ENCODE data around the gene ZNF460. TPM values are rescaled to one million over a fixed set of nuclear protein-coding genes. Genes with fewer than 3 reads are reported as not detected.

Gene ZNF460
- total RNA-seq, 4 donors from 2014 or later, result 20.2 to 63.3 (median 42.3) TPM

- Histone ChIP-seq H3K27me3 (no peaks in the 10 kb centered on the region), H3K9me3 (peaks cover 0 to 7% (median 0%) of the 10 kb centered on the region in 3 donors)
Measured at GRCh38 chr19:57327993-57328392, 47.7 kb downstream of the ZNF460 start.

DNA sequence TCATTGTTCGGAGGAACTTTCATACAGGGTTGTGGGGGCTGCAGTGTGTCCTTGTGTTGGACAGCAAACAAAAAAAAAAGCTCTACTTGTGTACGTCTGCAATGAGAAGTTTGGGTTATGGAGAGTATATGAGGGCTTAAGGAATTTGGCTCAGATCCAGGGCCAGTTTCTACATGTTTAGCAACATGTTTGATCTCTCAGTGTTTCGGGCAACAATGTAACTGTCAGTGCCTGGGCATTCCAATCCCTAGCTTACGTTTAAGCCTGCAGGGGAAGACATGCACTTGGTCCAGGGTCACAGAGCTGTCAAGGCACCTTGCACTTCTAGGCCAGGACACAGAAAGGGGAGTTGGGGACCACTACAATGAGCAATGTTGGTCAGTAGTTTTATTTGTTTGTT, 53.9 kb downstream of the ZNF460 start:
- in situ Hi-C loops (cut with MboI; ENCODE audit: low sequenced_read_pairs in 4 of 4), result no loop called here
- TF ChIP-seq POLR2A (IDR thresholded peaks at IDR 0.05), result no peak
- no peak for TF ChIP-seq CTCF (IDR thresholded peaks at IDR 0.05 in 4 of 5, conservative IDR thresholded peaks at IDR 0.05 in 1 of 5)
- no peak for ATAC-seq
- H3K36me3 ChIP-seq, result peaks cover under 1 to 21% of the 10 kb centered on the region in 2 donors
- H3K4me1 ChIP-seq, result peaks cover 8 to 20% of the 10 kb centered on the region in 2 donors
- H3K9me3 ChIP-seq, result peaks cover 0 to under 1% (median 0%) of the 10 kb centered on the region in 3 donors
- intact Hi-C loops (cut with DNase I; ENCODE audit: low total_unique reads), result no loop called here
- H3K4me3 ChIP-seq, result no peak overlapping the region
- no peak overlapping the region for H3K27ac ChIP-seq
- no peaks in the 10 kb centered on the region for H3K27me3 ChIP-seq
- no peak for DNase-seq

More at GRCh38 chr19:57327993-57328392, 47.7 kb downstream of the ZNF460 start:
- Histone ChIP-seq H3K36me3 (peaks cover 7 to 83% of the 10 kb centered on the region in 2 donors), H3K27ac (no peak overlapping the region), H3K4me3 (no peak overlapping the region), H3K4me1 (no peaks in the 10 kb centered on the region)
- ATAC-seq (no peak), DNase-seq (no peak)
- intact Hi-C loops (cut with DNase I; ENCODE audit: low total_unique reads), result no loop called here
- TF ChIP-seq CTCF (IDR thresholded peaks at IDR 0.05 in 4 of 5, conservative IDR thresholded peaks at IDR 0.05 in 1 of 5) (no peak), POLR2A (IDR thresholded peaks at IDR 0.05) (no peak)
- in situ Hi-C loops (cut with MboI; ENCODE audit: low sequenced_read_pairs in 4 of 4), result no loop called here

DNA sequence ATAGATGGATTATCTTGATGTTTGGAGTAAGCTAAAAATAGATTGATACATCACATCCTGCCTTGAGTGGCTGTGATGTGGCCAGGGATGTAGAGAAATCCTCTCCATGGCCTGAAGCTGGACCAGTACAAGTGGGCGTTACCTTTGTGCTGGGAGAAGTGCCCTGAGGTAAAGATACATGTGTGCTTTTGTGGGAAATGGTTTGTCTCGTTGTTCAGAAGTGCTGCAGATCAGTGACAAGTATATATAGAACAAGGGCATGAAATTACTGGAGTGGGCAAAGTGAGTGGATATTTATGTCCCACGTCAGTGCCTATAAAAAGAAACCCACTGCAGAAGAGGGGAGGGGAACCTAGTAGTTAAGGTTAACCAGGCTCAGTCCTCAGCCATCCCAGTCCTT, 58.6 kb downstream of the ZNF460 start:
- intact Hi-C loops (cut with DNase I; ENCODE audit: low total_unique reads) (loop anchor here (2.0 kb wide), 2 partner anchors 18 to 36 kb away; partner anchors contain the start of gene ZNF543), in situ Hi-C loops (cut with MboI; ENCODE audit: low sequenced_read_pairs in 4 of 4) (no loop called here)
- H3K4me3 ChIP-seq, result peak overlapping the region in 1 of 4 donors; percentile 17
- peak in 1 of 2 donors; percentile 37 for DNase-seq
- TF ChIP-seq POLR2A (IDR thresholded peaks at IDR 0.05), result no peak
- peak; percentile 87 to 97 for ATAC-seq
- no peaks in the 10 kb centered on the region for H3K36me3 ChIP-seq
- H3K27ac ChIP-seq, result peak overlapping the region; percentile 72 to 79 (median 76)
- H3K9me3 ChIP-seq, result no peaks in the 10 kb centered on the region
- peaks cover 8 to 23% of the 10 kb centered on the region in 2 donors for H3K4me1 ChIP-seq
- no peaks in the 10 kb centered on the region for H3K27me3 ChIP-seq

DNA sequence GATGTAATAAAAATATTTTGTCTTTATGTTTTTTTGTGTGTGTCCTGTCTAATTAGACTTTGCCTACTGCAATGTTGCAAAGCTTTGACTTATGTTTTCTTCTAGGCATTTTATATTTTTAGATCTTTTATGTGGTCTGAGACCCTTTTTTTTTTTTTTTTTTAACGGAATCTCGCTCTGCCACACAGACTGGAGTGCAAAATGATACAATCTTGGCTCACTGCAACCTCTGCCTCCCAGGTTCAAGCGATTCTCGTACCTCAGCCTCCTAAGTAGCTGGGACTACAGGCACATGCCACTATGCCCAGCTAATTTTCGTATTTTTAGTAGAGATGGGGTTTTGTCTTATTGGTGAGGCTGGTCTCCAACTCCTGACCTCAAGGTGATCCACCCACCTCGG, 62.3 kb downstream of the ZNF460 start:
- TF ChIP-seq POLR2A (IDR thresholded peaks at IDR 0.05) (no peak), CTCF (IDR thresholded peaks at IDR 0.05 in 4 of 5, conservative IDR thresholded peaks at IDR 0.05 in 1 of 5) (no peak)
- no peaks in the 10 kb centered on the region for H3K9me3 ChIP-seq
- in situ Hi-C loops (cut with MboI; ENCODE audit: low sequenced_read_pairs in 4 of 4) (no loop called here), intact Hi-C loops (cut with DNase I; ENCODE audit: low total_unique reads) (no loop called here)
- no peak for DNase-seq
- H3K27ac ChIP-seq, result no peak overlapping the region
- no peak overlapping the region for H3K4me3 ChIP-seq
- H3K36me3 ChIP-seq, result no peaks in the 10 kb centered on the region
- ATAC-seq, result no peak
- peaks cover 8 to 15% of the 10 kb centered on the region in 2 donors for H3K4me1 ChIP-seq
- H3K27me3 ChIP-seq, result no peaks in the 10 kb centered on the region

Other genes with a start within 250 kb of the ZNF460 start
- not detected for gene USP29, start 160.5 kb upstream of the ZNF460 start, total RNA-seq
- not detected for gene ZIM3, start 135.3 kb upstream of the ZNF460 start, total RNA-seq
- gene DUXA, start 113.0 kb upstream of the ZNF460 start, total RNA-seq, result not detected
- gene ZNF264, start 89.0 kb upstream of the ZNF460 start, total RNA-seq, result 10 to 100 TPM; 11.3 to 21.8 (median 16.9) TPM
- 1 to 10 TPM in 1 of 4 donors, under 1 TPM in 2, not detected in 1; 0.42 to 2.7 (median 0.76) TPM for gene AURKC, start 49.5 kb upstream of the ZNF460 start, total RNA-seq
- 10 to 100 TPM in 2 of 4 donors, 1 to 10 TPM in 2; 9.3 to 20.2 (median 14.8) TPM for gene ZNF805, start 39.9 kb upstream of the ZNF460 start, total RNA-seq
- 10 to 100 TPM in 1 of 4 donors, 1 to 10 TPM in 3; 5.8 to 11.5 (median 8.3) TPM for gene ZNF543, start 40.0 kb downstream of the ZNF460 start, total RNA-seq
- 1 to 10 TPM; 4.1 to 6.5 (median 4.8) TPM for gene ZNF304, start 70.8 kb downstream of the ZNF460 start, total RNA-seq
- 10 to 100 TPM; 34.4 to 47.4 (median 40.8) TPM for gene TRAPPC2B, start 83.1 kb downstream of the ZNF460 start, total RNA-seq
- gene ZNF547, start 83.1 kb downstream of the ZNF460 start, total RNA-seq, result 1 to 10 TPM in 3 of 4 donors, under 1 TPM in 1; 0.58 to 4.4 (median 2.6) TPM
- gene ZNF548, start 109.4 kb downstream of the ZNF460 start, total RNA-seq, result 10 to 100 TPM in 1 of 4 donors, 1 to 10 TPM in 3; 6.1 to 10.4 (median 8.3) TPM
- gene ZNF17, start 130.7 kb downstream of the ZNF460 start, total RNA-seq, result 1 to 10 TPM; 3.3 to 6.4 (median 5.4) TPM
- 10 to 100 TPM in 1 of 4 donors, 1 to 10 TPM in 3; 3.1 to 11.4 (median 3.9) TPM for gene ZNF749, start 154.8 kb downstream of the ZNF460 start, total RNA-seq
- 1 to 10 TPM in 2 of 4 donors, under 1 TPM in 1, not detected in 1; 0.60 to 3.2 (median 1.3) TPM for gene VN1R1, start 176.7 kb downstream of the ZNF460 start, total RNA-seq
- 10 to 100 TPM in 3 of 4 donors, 1 to 10 TPM in 1; 8.3 to 26.7 (median 17.6) TPM for gene ZNF772, start 197.1 kb downstream of the ZNF460 start, total RNA-seq
- 10 to 100 TPM in 2 of 4 donors, 1 to 10 TPM in 2; 4.6 to 25.2 (median 10.5) TPM for gene ZNF419, start 207.3 kb downstream of the ZNF460 start, total RNA-seq
- gene ZNF773, start 219.5 kb downstream of the ZNF460 start, total RNA-seq, result 1 to 10 TPM; 1.2 to 6.5 (median 3.4) TPM
- gene ZNF549, start 246.9 kb downstream of the ZNF460 start, total RNA-seq, result 1 to 10 TPM; 1.7 to 3.4 (median 2.3) TPM

Data from gastrocnemius medialis (tissue), 4 donors.